GM12891 (cell line): ENCODE data around the gene ACTN4.

Source experiments
- PAX5 ChIP-seq: IDR thresholded peaks from 2 replicates; pipeline ENCODE4 v1.6.1; 2011; ENCODE audit warnings: low read length, moderate library complexity, mild to moderate bottlenecking; ENCODE audit not compliant: insufficient read depth, severe bottlenecking
- POLR2A ChIP-seq: IDR thresholded peaks from 2 replicates; pipeline ENCODE4 v1.6.1; 2011; ENCODE audit warnings: low read depth, low read length, control low read depth
- POLR2AphosphoS5 ChIP-seq: IDR thresholded peaks from 2 replicates; pipeline ENCODE4 v1.6.1; 2011; ENCODE audit warnings: low read depth, low read length, control low read depth
- POU2F2 ChIP-seq: IDR thresholded peaks from 2 replicates; pipeline ENCODE4 v1.6.1; 2011; ENCODE audit warnings: low read depth, mild to moderate bottlenecking, control low read depth, low read length, moderate library complexity
- SPI1 ChIP-seq: IDR thresholded peaks from 2 replicates; pipeline ENCODE4 v1.6.1; 2011; ENCODE audit warnings: low read depth, low read length, control low read depth
- TAF1 ChIP-seq: IDR thresholded peaks from 2 replicates; pipeline ENCODE4 v1.6.1; 2011; ENCODE audit warnings: low read depth, low read length, control low read depth

DNA sequence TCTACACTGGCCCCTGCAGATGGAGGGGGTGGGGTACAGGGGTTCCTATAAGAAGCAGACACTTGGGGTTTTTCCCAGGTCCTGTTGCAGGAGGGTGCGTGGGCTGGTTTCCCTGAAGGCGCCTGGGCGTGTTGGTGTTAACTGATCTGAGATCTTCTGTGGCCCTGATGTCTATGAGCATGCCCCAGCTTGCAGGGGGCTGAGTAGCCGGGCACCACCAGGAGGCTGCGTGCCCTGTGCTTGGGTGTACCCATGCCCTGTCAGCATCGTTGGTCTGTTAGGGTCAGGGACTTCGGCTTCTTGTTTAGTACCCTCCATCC is 51.5 kb downstream of the ACTN4 start:
- no peak for TF ChIP-seq POLR2A
- TF ChIP-seq SPI1 = no peak
- TF ChIP-seq TAF1 = no peak
- TF ChIP-seq POLR2AphosphoS5 = no peak
- no peak for TF ChIP-seq POU2F2
- no peak for TF ChIP-seq PAX5
